HG02970 (cell line): Measurements from ENCODE around the gene ACVR2B.
"Not testable (repeated sequence)": the region's sequence is repeated elsewhere in the genome, so short reads cannot be mapped to it uniquely, and the experiment has no call there.

Experiments
- ATAC-seq: cut with Tn5 transposase; IDR thresholded peaks from one replicate; pipeline ENCODE4 v1.9.1; 2021; ENCODE audit warnings: mild to moderate bottlenecking, moderate library complexity, moderate number of reproducible peaks; ENCODE audit not compliant: unreplicated experiment, low FRiP score

The ACVR2B gene

DNA sequence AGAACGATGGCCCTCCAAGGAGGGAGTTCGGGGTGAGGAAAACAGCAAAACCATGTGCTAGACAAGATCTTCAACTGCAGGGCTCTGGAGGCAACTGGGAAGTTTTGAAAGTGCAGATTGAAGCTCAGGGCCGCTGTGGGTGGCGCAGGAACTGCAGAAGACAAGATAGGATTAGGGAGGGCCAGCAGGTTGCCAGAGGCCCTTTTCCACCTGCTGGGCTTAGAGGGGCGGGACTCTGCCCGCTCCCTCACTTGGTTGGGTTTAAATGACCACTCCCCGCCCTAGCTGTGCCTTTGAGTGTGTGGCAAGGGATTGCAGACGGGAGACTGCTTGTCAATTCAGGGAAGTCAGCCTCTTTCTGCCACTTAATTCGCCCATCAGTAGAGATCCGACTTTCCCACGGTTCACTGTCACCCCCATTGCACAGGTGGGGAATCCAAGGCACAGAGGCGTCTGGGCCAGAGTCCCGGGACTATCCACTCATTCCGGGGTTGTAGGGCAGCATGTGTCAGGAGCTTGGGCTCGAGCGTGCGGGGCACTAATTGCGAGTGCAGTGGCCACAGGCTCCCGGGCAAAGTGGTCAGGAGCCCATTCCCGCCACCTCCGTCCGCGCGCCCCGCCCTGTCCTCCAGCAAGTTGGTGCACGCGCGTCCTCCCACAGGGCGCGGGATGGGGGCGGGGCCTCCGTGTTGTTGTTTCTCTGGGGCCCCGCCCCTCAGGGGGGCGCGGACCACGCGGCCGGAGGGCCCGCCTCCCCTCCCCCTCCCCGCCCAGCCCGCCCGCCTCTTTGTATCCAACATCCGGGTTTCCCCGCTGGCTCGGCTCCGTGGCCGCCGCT lies at the start of gene ACVR2B:
ACVR2B (plus strand) TSS at position 816 of the 838 bp plus-strand sequence. CDS start 433 bp downstream, outside the sequence.
- peak; percentile 51 for ATAC-seq

DNA sequence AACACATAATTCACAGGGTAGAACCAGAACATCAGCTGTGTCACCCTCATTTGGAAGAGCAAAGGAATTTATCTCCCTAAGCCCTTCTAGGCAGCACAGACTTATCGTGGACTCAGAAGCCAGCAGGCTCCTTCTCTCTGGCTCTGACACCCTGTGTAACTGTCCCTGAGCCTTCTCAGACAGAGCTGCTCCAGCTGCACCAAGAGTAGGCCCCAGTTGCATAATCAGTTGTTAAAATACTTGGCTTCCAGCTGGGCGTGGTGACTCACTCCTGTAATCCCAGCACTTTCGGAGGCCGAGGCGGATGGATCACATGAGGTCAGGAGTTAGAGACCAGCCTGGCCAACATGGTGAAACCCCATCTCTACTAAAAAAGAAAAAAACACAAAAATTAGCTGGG lies 49.4 kb upstream of the ACVR2B start:
- ATAC-seq = no peak

- ATAC-seq = no peak
Measured at GRCh38 chr3:38411591-38411990, 42.1 kb upstream of the ACVR2B start.

- not testable (repeated sequence) for ATAC-seq
Measured at GRCh38 chr3:38420758-38421157, 32.9 kb upstream of the ACVR2B start.

DNA sequence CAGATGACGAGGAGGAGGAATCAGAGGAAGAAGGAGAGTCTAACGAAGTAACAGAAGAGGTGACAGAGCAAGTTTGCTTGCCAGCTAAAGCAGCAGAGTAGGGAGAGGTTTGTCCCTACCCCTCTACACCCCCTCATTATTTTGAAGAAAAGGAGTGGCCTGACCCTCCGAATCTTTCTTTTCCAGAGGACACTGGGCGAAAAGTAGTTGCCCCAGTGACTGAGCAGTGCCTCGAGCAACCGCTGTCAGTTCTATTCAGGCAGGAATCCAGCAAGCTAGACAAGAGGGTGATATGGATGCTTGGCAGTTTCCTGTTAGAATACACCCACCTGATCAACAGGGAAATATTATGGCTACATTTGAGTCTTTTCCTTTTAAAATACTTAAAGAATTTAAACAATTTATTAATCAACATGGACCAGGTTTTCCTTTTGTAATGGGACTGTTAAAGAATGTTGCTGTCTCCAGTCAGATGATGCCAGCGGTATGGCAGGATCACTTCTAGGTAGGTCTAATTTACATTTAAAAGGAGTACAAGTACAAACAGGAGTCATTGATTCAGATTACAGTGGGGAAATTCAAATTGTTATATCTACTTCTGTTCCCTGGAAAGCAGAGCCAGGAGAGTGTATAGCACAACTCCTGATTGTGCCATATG lies 31.9 kb upstream of the ACVR2B start:
- ATAC-seq = no peak

- ATAC-seq = not testable (repeated sequence)
Measured at GRCh38 chr3:38426798-38427426, 26.8 kb upstream of the ACVR2B start.

DNA sequence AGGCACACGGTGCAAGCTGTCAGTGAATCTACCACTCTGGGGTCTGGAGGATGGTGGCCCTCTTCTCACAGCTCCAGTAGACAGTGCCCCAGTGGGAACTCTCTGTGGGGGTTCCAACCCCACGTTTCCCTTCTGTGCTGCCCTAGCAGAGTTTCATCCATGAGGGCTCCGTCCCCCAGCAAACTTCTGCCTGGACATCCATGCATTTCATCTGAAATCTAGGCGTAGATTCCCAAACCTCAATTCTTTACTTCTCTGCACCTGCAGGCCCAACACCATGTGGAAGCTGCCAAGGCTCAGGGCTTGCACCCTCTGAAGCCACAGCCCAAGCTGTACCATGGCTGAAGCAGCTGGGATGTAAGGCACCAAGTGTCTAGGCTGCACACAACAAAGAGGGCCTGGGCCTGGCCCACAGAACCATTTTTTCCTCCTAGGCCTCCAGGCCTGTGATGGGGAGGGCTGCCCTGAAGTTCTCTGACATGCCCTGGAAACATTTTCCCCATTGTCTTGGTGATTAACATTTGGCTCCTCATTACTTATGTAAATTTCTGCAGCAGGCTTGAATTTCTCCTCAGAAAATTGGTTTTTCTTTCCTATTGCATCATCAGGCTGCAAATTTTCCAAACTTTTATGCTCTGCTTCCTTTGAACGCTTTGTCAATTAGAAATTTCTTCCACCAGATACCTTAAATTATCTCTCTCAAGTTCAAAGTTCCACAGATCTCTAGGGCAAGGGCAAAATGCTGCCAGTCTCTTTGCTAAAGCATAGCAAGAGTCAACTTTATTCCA lies 20.6 kb upstream of the ACVR2B start:
- ATAC-seq = not testable (repeated sequence)

- not testable (repeated sequence) for ATAC-seq
Measured at GRCh38 chr3:38433661-38434060, 20.0 kb upstream of the ACVR2B start.

- not testable (repeated sequence) for ATAC-seq
Measured at GRCh38 chr3:38438436-38439069, 15.1 kb upstream of the ACVR2B start.

DNA sequence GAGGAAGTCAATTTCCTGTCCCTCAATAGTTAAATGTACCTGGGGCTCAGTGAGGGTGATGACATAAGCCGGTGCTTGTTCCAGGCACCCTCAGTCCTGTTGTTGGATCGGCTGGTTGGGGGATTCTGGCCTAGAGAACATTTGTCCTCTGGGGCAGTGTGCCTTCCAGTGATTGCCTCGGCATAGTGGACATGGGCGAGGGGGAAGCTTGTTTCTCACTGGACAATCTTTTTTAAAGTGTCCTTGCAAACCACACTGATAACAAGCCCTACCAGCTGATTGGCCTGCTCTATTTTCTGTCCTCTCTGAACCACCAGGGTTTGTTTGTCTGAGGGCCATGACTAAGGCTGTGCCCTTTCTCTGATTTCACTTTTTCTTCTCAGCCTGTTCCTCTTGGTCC lies 10.5 kb upstream of the ACVR2B start:
- ATAC-seq = not testable (repeated sequence)

DNA sequence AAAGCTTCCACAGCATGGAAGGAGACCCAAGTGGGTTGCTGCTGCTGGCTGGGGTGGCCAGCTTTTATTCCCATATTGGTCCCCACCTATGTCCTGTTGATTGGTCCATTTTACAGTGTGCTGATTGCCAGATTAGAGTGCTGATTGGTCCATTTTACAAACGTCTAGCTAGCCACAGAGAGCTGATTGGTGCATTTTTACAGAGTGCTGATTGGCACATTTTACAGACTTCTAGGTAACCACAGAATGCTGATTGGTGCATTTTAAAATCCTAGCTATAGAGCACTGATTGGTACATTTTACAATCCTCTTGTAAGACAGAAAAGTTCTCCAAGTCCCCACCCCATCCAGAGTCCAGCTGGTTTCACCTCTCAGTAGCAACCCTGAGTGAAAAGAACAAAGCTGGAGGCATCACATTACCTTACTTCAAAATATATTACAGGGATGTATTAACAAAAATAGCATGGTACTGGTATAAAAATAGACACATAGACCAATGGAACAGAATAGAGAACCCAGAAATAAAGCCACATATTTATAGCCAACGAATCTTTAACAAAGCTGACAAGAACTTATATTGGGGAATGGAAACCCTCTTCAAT lies 7.5 kb upstream of the ACVR2B start:
- no peak for ATAC-seq

GRCh38 chr3:38446812-38447211 lies 6.9 kb upstream of the ACVR2B start:
- no peak for ATAC-seq

DNA sequence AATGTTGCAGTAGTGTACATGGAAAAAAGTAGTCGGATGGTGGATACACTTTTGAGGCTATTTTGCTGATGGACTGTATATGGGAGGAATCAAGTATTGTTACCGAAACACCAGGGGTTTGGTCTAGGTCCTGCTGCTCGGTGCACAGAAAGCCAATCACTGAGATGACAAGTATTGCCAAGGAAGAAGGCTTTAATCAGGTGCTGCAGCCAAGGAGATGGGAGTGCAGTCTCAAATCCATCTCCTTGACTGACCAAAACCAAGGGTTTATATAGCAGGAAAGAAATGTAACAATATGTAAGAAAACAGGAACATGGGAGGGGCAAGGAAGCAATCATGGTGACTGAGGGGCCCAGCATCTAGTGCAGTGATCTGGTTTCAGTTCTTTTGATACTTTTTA lies 2.8 kb upstream of the ACVR2B start:
- no peak for ATAC-seq

DNA sequence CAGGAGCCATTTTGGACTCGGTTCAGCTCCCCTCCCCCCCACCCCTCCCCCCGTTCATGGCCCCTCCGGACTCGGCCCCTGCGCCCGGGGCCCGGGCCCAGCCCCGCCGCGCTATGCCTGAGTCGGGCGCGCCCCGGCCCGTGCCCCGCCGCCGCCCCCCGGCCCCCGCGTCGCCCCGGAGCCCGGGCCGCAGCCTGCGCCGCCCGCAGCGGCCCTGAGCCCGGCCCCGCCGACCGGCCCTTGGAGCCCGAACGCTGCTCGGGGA lies 155 bp downstream of the ACVR2B start:
- ATAC-seq = no peak

DNA sequence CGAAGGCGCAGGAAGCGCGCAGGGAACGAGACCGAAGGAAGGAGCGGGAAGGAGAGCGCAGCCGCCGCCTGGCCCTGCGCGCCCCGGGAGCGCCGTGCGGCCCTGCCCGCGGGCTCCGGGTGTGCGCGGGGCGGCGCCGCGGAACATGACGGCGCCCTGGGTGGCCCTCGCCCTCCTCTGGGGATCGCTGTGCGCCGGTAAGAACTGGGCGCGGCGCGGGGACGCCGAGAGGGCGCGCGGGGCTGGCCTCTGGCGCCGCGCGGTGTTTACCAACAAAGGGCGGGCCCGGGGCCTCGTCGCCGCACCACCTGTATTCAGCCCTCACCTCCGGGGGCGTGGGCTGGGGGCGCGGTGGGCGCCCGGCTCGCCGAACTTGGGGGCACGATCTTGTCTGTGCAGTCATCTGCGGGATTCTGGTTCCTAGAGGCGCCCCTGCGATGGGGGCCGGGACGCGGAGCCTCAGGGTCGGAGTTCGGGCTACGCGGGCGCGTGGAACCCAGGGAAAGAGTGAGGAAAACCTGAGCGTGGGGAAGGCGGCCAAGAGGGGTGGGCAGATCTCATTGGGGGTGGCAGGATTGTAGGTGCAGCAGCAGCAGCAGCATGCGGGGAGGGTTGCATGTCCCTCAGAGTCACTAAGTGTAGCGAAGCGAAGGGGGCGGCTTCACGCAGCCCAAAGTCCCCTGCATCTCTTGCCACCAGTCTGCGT lies 641 bp downstream of the ACVR2B start:
- peak; percentile 31 for ATAC-seq

GRCh38 chr3:38454884-38455638 lies 1.4 kb downstream of the ACVR2B start:
- no peak for ATAC-seq

DNA sequence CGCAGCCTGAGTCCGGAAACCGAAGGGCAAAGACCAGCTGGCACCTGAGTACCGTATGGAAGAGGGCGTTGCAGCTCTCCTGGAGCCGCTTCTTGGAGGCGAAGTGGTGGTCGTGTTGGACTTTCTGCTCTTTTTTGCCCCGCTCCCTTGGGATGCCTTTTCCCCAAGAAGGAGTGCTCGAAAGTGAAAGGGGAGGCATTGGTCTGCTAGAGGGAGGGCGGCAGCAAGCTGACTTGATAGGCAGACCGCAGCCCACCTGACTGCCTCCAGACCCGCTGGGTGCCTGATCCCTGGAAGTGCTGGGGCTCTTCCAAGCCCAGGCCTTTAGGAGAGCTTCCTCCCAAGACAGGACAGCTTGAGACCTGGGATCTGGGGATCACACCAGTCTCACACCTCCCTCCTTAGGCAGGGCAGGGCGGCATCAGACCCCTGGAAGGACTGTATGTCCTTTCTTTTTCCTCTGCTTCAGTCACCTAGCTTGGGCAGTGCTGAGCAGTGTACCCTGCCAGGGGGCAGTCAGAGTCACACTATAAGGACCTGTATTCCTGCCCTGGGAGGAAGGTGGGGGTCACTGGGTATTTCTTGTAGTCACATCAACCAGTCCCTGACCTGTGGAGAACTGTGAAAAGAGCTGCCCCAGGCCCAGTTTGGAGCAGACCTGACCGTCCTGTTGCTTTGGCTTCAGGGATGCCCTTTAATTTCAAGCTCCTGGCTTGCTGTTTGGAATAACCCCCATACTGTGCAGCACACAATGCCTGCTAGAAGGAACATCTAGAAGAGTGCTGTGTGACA lies 2.1 kb downstream of the ACVR2B start:
- no peak for ATAC-seq
